BLaER1 (cell line): Measurements from ENCODE around the gene HMGB3.

Source experiments
- H3K27ac ChIP-seq: shearing (Covaris generic); formaldehyde crosslinking; 2 replicates; pipeline ENCODE4 v1.8.1; 2022
- H3K27me3 ChIP-seq: shearing (Covaris generic); formaldehyde crosslinking; 2 replicates; pipeline ENCODE4 v1.8.1; 2022
- H3K36me3 ChIP-seq: shearing (Covaris generic); formaldehyde crosslinking; 2 replicates; pipeline ENCODE4 v1.8.1; 2022
- H3K4me1 ChIP-seq: shearing (Covaris generic); formaldehyde crosslinking; 2 replicates; pipeline ENCODE4 v1.8.1; 2022
- H3K4me2 ChIP-seq: shearing (Covaris generic); formaldehyde crosslinking; 2 replicates; pipeline ENCODE4 v1.8.1; 2022
- H3K4me3 ChIP-seq: shearing (Covaris generic); formaldehyde crosslinking; 2 replicates; pipeline ENCODE4 v1.8.1; 2022
- H3K9ac ChIP-seq: shearing (Covaris generic); formaldehyde crosslinking; 2 replicates; pipeline ENCODE4 v1.8.1; 2022
- H3K9me3 ChIP-seq: shearing (Covaris generic); formaldehyde crosslinking; 2 replicates; pipeline ENCODE4 v1.8.1; 2022
- H4K20me1 ChIP-seq: shearing (Covaris generic); formaldehyde crosslinking; 2 replicates; pipeline ENCODE4 v1.8.1; 2022
- Cebpa-rat ChIP-seq: shearing (Covaris generic); IDR thresholded peaks from 2 replicates; pipeline ENCODE4 v1.8.1; 2022

The HMGB3 gene

GRCh38 chrX:151039351-151039750, 56.2 kb downstream of the HMGB3 start:
- H3K27ac ChIP-seq = no peak overlapping the region
- H4K20me1 ChIP-seq = no peaks in the 10 kb centered on the region
- no peaks in the 10 kb centered on the region for H3K4me1 ChIP-seq
- no peak for TF ChIP-seq Cebpa-rat
- H3K4me2 ChIP-seq = no peak overlapping the region
- H3K27me3 ChIP-seq = no peaks in the 10 kb centered on the region
- no peaks in the 10 kb centered on the region for H3K36me3 ChIP-seq
- peaks cover 12% of the 10 kb centered on the region; the same call in 1 of the 2 replicates for H3K9me3 ChIP-seq
- no peak overlapping the region for H3K4me3 ChIP-seq
- H3K9ac ChIP-seq = no peak overlapping the region
